ENCODE data around the gene TGM4.
A peak's percentile ranks its signal among the peaks of the same experiment; 100 is the strongest.
"Not testable (repeated sequence)": the region's sequence is repeated elsewhere in the genome, so short reads cannot be mapped to it uniquely, and the experiment has no call there.

The TGM4 gene

DNA sequence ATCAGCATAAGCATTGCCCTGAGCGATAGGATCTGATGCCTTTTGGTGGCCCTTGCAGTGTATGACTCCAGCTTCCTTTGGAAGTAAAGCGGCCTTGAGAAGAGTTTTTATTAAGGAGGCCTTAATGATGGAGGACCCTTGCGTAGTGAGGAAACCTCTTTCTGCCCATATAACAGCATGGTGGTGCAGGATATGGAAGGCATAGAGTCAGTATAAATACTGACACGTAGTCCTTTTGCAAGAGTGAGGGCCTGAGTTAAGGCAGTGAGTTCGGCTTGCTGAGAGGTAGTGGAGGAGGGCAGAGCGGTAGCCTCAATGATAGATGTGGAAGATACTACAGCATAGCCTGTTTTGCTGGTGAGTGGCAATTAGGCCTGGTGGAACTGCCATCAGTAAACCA is 17.7 kb upstream of the TGM4 start:
- not testable (repeated sequence) for H3K27me3 ChIP-seq (ENCODE audit: control insufficient read depth in 1 of 2, insufficient read depth in 2 of 2, low read length in 2 of 2); H3K4me3 ChIP-seq (ENCODE audit: low read depth in 1 of 2, low read length in 2 of 2); H3K27ac ChIP-seq (ENCODE audit: low read depth, low read length); H3K36me3 ChIP-seq (ENCODE audit: insufficient read depth, low read length); H3K9ac ChIP-seq (ENCODE audit: low read length); H3K9me3 ChIP-seq (ENCODE audit: low read length); H3K4me1 ChIP-seq (ENCODE audit: insufficient read depth, low read length)

DNA sequence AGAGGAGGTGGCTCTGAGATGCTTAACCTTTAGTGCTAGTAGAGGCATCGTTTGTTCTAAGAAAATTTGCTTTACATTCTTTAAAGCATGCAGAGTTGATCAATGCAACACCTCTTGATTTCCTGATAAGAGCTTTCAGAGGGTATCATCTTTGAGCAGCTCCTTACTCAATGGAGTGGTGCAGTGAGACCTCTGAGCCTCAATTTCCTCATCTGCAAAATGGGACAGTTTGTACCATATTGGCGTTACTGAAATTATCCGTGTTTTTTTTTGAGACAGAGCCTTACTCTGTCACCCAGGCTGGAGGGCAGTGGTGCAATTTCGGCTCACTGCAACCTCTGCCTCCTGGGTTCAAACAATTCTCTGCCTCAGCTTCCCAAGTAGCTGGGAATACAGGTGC is 14.3 kb upstream of the TGM4 start:
- Histone ChIP-seq H3K9me3 (ENCODE audit: low read length) (no peaks in the 10 kb centered on the region), H3K36me3 (ENCODE audit: insufficient read depth, low read length) (no peaks in the 10 kb centered on the region), H3K9ac (ENCODE audit: low read length) (no peak overlapping the region), H3K4me1 (ENCODE audit: insufficient read depth, low read length) (peaks cover 12% of the 10 kb centered on the region), H3K27ac (ENCODE audit: low read depth, low read length) (no peak overlapping the region), H3K4me3 (ENCODE audit: low read depth in 1 of 2, low read length in 2 of 2) (no peak overlapping the region), H3K27me3 (ENCODE audit: control insufficient read depth in 1 of 2, insufficient read depth in 2 of 2, low read length in 2 of 2) (no peaks in the 10 kb centered on the region)

DNA sequence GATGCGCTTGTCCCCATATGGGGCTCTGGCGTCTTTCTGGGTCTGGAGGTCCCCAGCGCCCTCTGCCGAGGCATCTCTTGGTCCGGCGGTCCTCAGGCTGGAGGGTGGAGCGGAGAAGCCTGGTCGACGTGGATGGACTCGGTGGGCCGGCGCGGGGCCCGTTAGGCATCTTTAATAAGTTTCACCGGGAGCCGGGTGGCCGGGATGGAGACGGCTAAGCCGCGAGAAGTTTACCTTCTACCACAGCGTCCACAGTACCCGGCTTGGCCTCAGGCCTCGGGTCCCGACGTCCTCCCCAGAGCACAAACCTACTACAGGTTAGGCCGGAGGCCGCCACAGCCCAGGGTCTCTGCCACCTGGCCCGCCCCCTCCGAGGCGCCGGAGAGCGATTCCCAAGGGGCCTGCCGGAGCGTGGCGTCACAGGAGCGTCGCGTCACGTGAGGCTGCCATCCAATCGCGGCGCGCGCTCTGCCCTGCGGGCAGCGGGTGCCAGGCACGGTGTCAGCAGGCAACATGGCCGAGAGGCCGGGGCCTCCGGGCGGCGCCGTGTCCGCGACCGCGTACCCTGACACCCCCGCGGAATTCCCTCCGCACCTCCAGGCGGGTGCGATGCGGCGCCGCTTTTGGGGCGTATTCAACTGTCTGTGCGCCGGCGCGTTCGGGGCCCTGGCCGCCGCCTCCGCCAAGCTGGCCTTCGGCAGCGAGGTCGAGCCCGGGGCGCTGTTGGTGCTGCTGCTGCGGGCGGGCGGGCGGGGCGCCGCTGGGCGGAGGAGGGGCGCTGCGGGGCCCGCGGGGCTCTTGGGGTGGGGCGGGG is 12.8 kb upstream of the TGM4 start, which contains the start of gene TMEM42:
Gene TMEM42, plus strand, starts transcription at position 501 of the 814 bp plus-strand sequence. Its CDS starts 13 bp downstream, at position 514.
- Histone ChIP-seq H3K4me1 (ENCODE audit: insufficient read depth, low read length) (peaks cover 12% of the 10 kb centered on the region), H3K27ac (ENCODE audit: low read depth, low read length) (peak within 1 kb of the TSS; percentile 92), H3K9ac (ENCODE audit: low read length) (peak within 1 kb of the TSS; percentile 88), H3K9me3 (ENCODE audit: low read length) (no peaks in the 10 kb centered on the region), H3K27me3 (ENCODE audit: control insufficient read depth in 1 of 2, insufficient read depth in 2 of 2, low read length in 2 of 2) (no peaks in the 10 kb centered on the region), H3K4me3 (ENCODE audit: low read depth in 1 of 2, low read length in 2 of 2) (peak within 1 kb of the TSS; percentile 64 to 77), H3K36me3 (ENCODE audit: insufficient read depth, low read length) (no peaks in the 10 kb centered on the region)

DNA sequence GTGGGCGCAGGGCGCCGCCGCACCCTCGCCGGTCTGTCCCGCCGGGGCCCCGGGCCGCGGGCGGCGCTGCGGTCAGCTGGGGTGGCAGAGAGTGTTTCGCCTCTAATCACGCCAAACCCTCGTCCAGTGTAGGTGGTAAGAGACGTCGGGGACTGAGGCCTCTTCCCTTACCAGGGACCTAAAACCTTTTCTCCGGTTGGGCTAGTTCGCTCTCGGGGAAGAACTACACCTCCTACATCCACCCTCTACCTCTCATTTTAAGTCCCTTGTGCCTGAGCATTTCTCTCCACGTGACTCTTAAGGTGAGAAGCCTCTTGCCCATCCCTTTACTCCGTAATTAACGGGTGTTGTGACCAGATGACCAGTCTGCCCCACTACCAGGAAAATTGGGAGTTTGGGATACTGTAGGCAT is 12.2 kb upstream of the TGM4 start:
- Histone ChIP-seq H3K27ac (ENCODE audit: low read depth, low read length) (peak overlapping the region; percentile 80), H3K9ac (ENCODE audit: low read length) (peak overlapping the region; percentile 88), H3K9me3 (ENCODE audit: low read length) (no peaks in the 10 kb centered on the region), H3K4me3 (ENCODE audit: low read depth in 1 of 2, low read length in 2 of 2) (peak overlapping the region; percentile 55 to 77), H3K36me3 (ENCODE audit: insufficient read depth, low read length) (no peaks in the 10 kb centered on the region), H3K27me3 (ENCODE audit: control insufficient read depth in 1 of 2, insufficient read depth in 2 of 2, low read length in 2 of 2) (no peaks in the 10 kb centered on the region), H3K4me1 (ENCODE audit: insufficient read depth, low read length) (peaks cover 12% of the 10 kb centered on the region)

DNA sequence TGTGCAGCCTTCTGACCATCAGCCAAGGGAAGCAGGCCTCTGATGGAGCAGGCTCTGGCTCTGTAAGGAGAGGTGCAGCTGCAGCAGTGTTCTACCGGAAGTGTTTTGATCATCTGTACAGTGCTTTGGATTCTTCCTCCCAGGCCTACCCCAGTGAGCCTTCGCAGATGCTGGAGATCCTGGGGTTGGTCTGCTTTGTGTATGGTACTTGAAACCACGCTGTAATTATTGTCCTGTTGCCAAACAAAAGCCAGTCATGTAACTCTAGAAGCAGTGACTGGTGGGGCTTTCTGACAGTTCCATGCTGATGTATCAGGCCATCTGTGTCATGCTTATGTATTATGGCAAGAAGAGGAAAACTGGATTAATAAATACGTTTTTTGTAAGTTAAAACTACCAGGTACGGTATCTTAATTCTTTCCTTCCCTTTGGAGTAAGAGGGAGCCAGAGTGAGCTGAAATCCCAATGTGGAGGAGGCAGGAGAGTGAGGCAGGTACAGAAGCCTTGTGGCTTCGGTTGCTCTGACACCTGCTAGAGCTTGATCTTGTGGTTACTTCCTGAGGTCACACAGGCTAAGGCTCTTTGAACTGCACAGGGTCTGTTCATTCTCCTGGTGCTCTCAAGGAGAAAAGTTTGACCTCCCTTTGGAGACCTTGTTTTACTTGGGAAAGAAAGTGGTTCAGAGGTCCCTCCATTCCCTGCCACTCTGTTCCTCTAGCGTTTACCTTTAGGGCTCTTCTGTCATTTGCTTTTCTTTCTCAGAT is 9.0 kb upstream of the TGM4 start:
- H3K9me3 ChIP-seq (ENCODE audit: low read length) = no peaks in the 10 kb centered on the region
- H3K4me1 ChIP-seq (ENCODE audit: insufficient read depth, low read length) = peaks cover 12% of the 10 kb centered on the region
- no peak overlapping the region for H3K4me3 ChIP-seq (ENCODE audit: low read depth in 1 of 2, low read length in 2 of 2)
- H3K36me3 ChIP-seq (ENCODE audit: insufficient read depth, low read length) = no peaks in the 10 kb centered on the region
- no peak overlapping the region for H3K9ac ChIP-seq (ENCODE audit: low read length)
- no peak overlapping the region for H3K27ac ChIP-seq (ENCODE audit: low read depth, low read length)
- H3K27me3 ChIP-seq (ENCODE audit: control insufficient read depth in 1 of 2, insufficient read depth in 2 of 2, low read length in 2 of 2) = no peaks in the 10 kb centered on the region

DNA sequence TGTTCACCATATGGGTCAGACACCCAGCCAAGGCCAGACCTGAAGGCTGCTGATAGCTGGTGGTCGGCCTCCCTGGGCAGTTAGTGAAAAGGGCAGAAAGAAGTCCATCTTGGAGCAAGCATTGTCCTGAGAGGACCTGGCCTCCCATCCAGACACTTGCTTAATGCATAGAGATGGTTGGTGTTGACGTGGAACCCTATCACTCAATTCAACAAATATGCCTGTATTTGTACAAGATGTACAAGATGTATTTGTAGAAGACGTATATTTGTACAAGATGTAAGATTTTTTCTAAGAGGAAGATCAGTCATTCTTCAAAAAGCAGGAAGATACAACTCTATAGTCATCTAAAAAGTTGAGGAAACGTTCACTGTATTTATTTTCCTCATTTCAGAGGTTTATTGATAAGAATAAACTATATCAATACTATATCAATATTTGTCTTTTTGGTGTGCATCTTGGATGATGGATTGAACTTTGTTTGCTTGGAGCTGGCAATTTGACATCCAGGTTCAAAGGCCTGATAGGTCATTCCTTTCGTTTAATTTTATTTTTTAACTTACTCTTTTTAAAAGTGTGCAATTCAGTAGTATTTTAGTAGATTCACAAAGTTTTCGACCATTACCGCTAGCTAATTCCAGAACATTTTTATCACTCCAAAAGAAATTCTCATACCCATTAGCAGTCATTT is 6.8 kb upstream of the TGM4 start:
- Histone ChIP-seq H3K27ac (ENCODE audit: low read depth, low read length) (no peak overlapping the region), H3K4me1 (ENCODE audit: insufficient read depth, low read length) (peaks cover 4% of the 10 kb centered on the region), H3K27me3 (ENCODE audit: control insufficient read depth in 1 of 2, insufficient read depth in 2 of 2, low read length in 2 of 2) (no peaks in the 10 kb centered on the region), H3K9ac (ENCODE audit: low read length) (no peak overlapping the region), H3K4me3 (ENCODE audit: low read depth in 1 of 2, low read length in 2 of 2) (no peak overlapping the region), H3K9me3 (ENCODE audit: low read length) (no peaks in the 10 kb centered on the region), H3K36me3 (ENCODE audit: insufficient read depth, low read length) (no peaks in the 10 kb centered on the region)

DNA sequence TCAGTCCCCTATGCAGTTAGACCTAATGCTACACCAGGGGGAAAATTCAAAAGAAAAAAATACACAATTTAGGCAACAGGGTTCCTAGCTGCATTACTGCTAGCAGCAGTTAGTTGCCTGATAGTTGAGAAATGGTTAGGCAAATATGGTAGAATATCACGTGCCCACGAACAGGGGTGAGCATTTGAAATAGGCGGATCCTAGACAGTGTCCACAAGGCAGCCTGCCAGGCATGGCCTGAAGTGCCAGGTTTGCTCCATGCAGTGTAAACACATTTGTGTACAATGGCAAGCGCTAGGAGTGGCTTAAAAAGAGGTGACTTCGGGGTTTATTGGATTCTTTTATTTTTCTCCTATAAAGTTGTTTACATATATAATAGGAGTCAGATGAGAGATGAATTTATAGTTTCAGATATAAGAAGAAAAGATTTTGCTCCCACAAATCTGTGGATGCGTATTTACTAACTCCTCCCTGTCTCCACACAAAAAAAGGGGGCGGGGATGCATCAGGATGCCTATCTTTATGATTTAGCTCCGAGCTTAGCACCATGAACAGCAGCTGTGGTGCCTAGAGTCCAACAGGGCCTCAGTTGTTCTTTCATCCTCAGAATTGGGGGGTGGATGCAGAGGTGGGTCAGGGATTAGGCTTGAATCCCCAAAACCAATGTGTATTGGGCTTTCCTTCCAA is 3.9 kb upstream of the TGM4 start:
- Histone ChIP-seq H3K9ac (ENCODE audit: low read length) (no peak overlapping the region), H3K36me3 (ENCODE audit: insufficient read depth, low read length) (no peaks in the 10 kb centered on the region), H3K27ac (ENCODE audit: low read depth, low read length) (no peak overlapping the region), H3K4me3 (ENCODE audit: low read depth in 1 of 2, low read length in 2 of 2) (no peak overlapping the region), H3K9me3 (ENCODE audit: low read length) (no peaks in the 10 kb centered on the region), H3K4me1 (ENCODE audit: insufficient read depth, low read length) (no peaks in the 10 kb centered on the region), H3K27me3 (ENCODE audit: control insufficient read depth in 1 of 2, insufficient read depth in 2 of 2, low read length in 2 of 2) (no peaks in the 10 kb centered on the region)

DNA sequence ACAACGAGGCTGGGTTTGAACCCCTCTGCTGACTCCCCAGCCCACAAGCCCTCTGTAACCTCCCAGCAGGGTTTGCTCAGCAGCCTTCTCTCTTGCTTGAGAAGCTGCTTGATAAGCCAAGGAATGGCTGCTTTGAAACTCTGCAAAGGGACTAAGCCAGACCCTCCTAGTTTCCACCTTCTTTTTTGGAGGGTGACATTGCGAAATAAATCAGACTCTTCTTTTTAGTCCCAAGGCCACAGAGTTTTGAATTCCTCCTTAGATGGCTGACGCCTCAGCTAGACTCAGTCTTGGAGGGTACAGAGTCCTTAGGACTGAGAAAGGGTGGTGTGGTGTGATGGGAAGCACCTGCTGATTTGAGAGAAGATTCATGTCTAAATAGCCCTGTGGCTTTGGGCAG is 1.2 kb downstream of the TGM4 start:
- Histone ChIP-seq H3K4me3 (ENCODE audit: low read depth in 1 of 2, low read length in 2 of 2) (no peak overlapping the region), H3K4me1 (ENCODE audit: insufficient read depth, low read length) (no peaks in the 10 kb centered on the region), H3K27ac (ENCODE audit: low read depth, low read length) (no peak overlapping the region), H3K27me3 (ENCODE audit: control insufficient read depth in 1 of 2, insufficient read depth in 2 of 2, low read length in 2 of 2) (no peaks in the 10 kb centered on the region), H3K9ac (ENCODE audit: low read length) (no peak overlapping the region), H3K36me3 (ENCODE audit: insufficient read depth, low read length) (no peaks in the 10 kb centered on the region), H3K9me3 (ENCODE audit: low read length) (no peaks in the 10 kb centered on the region)

DNA sequence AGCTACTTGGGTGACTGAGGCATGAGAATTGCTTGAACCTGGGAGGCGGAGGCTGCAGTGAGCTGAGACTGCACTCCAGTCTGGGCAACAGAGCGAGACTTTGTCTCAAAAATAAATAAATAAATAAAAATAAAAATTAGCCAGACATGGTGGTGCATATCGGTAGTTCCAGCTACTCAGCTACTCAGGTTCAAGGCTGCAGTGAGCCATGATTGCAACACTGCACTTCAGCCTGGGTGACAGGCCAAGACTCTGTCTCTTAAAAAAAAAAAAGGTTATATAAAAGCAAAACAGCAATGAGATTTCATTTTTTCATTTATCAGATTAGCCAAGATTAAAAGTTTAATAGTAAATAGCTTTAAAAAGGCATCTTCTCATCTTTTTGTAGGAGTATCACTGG is 2.9 kb downstream of the TGM4 start:
- no peaks in the 10 kb centered on the region for H3K36me3 ChIP-seq (ENCODE audit: insufficient read depth, low read length)
- no peak overlapping the region for H3K9ac ChIP-seq (ENCODE audit: low read length)
- no peaks in the 10 kb centered on the region for H3K9me3 ChIP-seq (ENCODE audit: low read length)
- H3K27me3 ChIP-seq (ENCODE audit: control insufficient read depth in 1 of 2, insufficient read depth in 2 of 2, low read length in 2 of 2) = no peaks in the 10 kb centered on the region
- H3K27ac ChIP-seq (ENCODE audit: low read depth, low read length) = no peak overlapping the region
- H3K4me1 ChIP-seq (ENCODE audit: insufficient read depth, low read length) = no peaks in the 10 kb centered on the region
- no peak overlapping the region for H3K4me3 ChIP-seq (ENCODE audit: low read depth in 1 of 2, low read length in 2 of 2)

DNA sequence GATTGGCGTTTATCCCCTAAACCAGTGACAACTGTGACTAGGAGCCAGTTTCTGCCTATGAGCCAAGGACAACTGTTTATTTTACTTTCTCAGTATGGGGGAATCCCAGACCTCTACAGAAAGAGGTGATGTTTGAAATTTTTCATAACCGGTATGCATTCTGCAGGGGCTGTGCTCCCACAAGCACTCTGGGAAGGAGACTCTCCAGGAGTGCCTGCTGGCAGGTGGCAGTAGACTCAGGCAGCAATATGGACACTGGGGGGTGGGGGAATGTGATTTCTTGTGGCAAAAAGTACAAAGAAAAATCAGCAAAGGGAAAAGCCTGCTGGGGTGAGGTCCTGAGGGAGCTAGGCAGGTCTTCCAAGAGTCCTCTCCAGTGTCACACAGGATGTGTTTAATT is 5.9 kb downstream of the TGM4 start:
- no peaks in the 10 kb centered on the region for H3K36me3 ChIP-seq (ENCODE audit: insufficient read depth, low read length)
- no peak overlapping the region for H3K4me3 ChIP-seq (ENCODE audit: low read depth in 1 of 2, low read length in 2 of 2)
- H3K27ac ChIP-seq (ENCODE audit: low read depth, low read length) = no peak overlapping the region
- no peaks in the 10 kb centered on the region for H3K9me3 ChIP-seq (ENCODE audit: low read length)
- H3K4me1 ChIP-seq (ENCODE audit: insufficient read depth, low read length) = no peaks in the 10 kb centered on the region
- H3K27me3 ChIP-seq (ENCODE audit: control insufficient read depth in 1 of 2, insufficient read depth in 2 of 2, low read length in 2 of 2) = no peaks in the 10 kb centered on the region
- no peak overlapping the region for H3K9ac ChIP-seq (ENCODE audit: low read length)

Measured in muscle layer of colon (tissue), 2 donors.